NT2/D1 (cell line): ENCODE data around the gene ADARB2.

ENCODE experiments used
- YY1 ChIP-seq: IDR thresholded peaks from 2 replicates; pipeline ENCODE4 v1.6.1; 2011; ENCODE audit not compliant: insufficient read length, insufficient read depth
- ZNF274 ChIP-seq: IDR thresholded peaks from 2 replicates; pipeline ENCODE4 v1.6.1; 2011; ENCODE audit warnings: mild to moderate bottlenecking, low read depth, low read length

GRCh38 chr10:1400101-1401070 lies 336.9 kb downstream of the ADARB2 start:
- TF ChIP-seq ZNF274 (no peak), YY1 (no peak)
